ENCODE data around the gene APOF.

APOF gene

DNA sequence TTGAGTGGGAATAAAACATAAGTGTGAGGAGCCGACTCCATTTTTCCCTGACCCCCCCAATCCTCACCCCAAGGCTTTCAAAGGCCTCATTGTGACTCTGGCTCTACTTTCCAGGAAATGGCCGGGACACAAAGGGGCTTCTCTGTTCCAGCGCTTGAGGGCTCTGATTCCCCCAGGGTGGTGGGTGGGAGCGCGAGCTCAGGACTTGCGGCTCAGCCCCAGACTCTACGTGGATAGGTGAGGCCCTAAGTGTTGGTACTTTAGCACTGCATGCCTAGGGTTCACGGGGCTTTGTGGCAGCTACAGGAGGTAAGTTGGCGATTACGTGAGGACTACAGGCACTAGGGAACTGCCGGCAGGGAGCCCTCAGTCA is 47.4 kb downstream of the APOF start:
- TF ChIP-seq, protein P1, sequence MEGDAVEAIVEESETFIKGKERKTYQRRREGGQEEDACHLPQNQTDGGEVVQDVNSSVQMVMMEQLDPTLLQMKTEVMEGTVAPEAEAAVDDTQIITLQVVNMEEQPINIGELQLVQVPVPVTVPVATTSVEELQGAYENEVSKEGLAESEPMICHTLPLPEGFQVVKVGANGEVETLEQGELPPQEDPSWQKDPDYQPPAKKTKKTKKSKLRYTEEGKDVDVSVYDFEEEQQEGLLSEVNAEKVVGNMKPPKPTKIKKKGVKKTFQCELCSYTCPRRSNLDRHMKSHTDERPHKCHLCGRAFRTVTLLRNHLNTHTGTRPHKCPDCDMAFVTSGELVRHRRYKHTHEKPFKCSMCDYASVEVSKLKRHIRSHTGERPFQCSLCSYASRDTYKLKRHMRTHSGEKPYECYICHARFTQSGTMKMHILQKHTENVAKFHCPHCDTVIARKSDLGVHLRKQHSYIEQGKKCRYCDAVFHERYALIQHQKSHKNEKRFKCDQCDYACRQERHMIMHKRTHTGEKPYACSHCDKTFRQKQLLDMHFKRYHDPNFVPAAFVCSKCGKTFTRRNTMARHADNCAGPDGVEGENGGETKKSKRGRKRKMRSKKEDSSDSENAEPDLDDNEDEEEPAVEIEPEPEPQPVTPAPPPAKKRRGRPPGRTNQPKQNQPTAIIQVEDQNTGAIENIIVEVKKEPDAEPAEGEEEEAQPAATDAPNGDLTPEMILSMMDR (IDR thresholded peaks at IDR 0.05; ENCODE audit: control extremely low read depth, extremely low read depth, low read depth, missing control alignments): no peak
- DNase-seq (ENCODE audit: extremely low spot score): no peak
- POLR2A ChIA-PET: interaction anchor here (0.6 to 2.4 kb wide), 7 partner anchors 15 to 57 kb away, joined by 3 to 8 read pairs (median 4); partner anchors contain the start of genes ANKRD52, PAN2 and STAT2
- CTCF ChIA-PET: interaction anchor here (0.9 to 3.6 kb wide), 5 partner anchors 14 to 148 kb away, joined by 3 to 25 read pairs (median 10); partner anchors contain the start of genes RNF41 and STAT2

DNA sequence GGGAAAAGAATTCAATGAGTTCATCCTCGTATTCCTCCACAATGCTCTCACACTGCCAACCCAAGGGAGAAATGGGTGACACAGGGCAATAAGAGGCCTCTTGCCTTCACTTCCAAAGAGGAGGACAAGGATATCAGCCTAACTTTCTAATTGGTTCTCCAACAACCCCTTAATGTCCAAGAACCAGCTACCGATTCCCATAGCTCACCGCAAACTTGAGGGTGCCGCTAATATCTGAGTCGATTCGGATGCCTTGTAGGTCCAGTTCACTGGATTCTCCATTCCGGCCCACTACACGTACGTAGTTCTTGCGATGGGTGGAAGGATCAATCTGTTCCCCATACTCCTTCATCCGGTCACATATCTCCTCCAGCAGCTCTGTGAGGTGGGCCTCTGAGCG is 51.7 kb downstream of the APOF start:
- ChIA-PET POLR2A (interaction anchor here (0.6 kb wide), 1 partner anchor 193 kb away, joined by 3 read pairs; the partner anchor contains the start of gene ZC3H10), CTCF (interaction anchor here (0.8 to 1.7 kb wide), 11 partner anchors 12 to 185 kb away, joined by 3 to 6 read pairs (median 4); partner anchors contain the start of genes COQ10A and SMARCC2)

More for the DNA sequence above, 51.7 kb downstream of the APOF start:
- no peak for DNase-seq (ENCODE audit: extremely low spot score)
- TF ChIP-seq, protein P1 (IDR thresholded peaks at IDR 0.05; ENCODE audit: control extremely low read depth, extremely low read depth, low read depth, missing control alignments): no peak
